ENCODE results near the gene GMEB2.

- TF ChIP-seq, protein P1, sequence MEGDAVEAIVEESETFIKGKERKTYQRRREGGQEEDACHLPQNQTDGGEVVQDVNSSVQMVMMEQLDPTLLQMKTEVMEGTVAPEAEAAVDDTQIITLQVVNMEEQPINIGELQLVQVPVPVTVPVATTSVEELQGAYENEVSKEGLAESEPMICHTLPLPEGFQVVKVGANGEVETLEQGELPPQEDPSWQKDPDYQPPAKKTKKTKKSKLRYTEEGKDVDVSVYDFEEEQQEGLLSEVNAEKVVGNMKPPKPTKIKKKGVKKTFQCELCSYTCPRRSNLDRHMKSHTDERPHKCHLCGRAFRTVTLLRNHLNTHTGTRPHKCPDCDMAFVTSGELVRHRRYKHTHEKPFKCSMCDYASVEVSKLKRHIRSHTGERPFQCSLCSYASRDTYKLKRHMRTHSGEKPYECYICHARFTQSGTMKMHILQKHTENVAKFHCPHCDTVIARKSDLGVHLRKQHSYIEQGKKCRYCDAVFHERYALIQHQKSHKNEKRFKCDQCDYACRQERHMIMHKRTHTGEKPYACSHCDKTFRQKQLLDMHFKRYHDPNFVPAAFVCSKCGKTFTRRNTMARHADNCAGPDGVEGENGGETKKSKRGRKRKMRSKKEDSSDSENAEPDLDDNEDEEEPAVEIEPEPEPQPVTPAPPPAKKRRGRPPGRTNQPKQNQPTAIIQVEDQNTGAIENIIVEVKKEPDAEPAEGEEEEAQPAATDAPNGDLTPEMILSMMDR (IDR thresholded peaks at IDR 0.05): no peak
- no peak for TF ChIP-seq POLR2A (IDR thresholded peaks at IDR 0.05)
Measured at GRCh38 chr20:63589261-63590217, 37.4 kb downstream of the GMEB2 start.

All from right lobe of liver (tissue), 4 donors.